AG09309 (cell line): ENCODE data around the gene MORN3.
"Not testable (repeated sequence)": the region's sequence is repeated elsewhere in the genome, so short reads cannot be mapped to it uniquely, and the experiment has no call there.

ENCODE experiments used
- DNase-seq: peaks from one replicate; pipeline ENCODE4 v3.0.0-alpha.2; 2010; ENCODE audit warnings: low read depth
- H3K4me3 ChIP-seq: 2 replicates; pipeline ENCODE4 v1.5.1; 2011; ENCODE audit warnings: mild to moderate bottlenecking, low read depth, low read length, moderate library complexity; ENCODE audit not compliant: control insufficient read depth
- CTCF ChIP-seq: IDR thresholded peaks from 2 replicates; pipeline ENCODE4 v1.5.1; 2011; ENCODE audit warnings: mild to moderate bottlenecking, low read depth, low read length, inconsistent platforms; ENCODE audit not compliant: insufficient read depth, control insufficient read depth; ENCODE audit errors: missing control alignments

The MORN3 gene

GRCh38 chr12:121669521-121669900, at the start of gene MORN3:
Gene MORN3, minus strand, starts transcription at chr12:121669654. Its CDS starts 171 bp downstream, at chr12:121669483.
- TF ChIP-seq CTCF: no peak
- no peak within 1 kb of the TSS for H3K4me3 ChIP-seq

GRCh38 chr12:121718653-121719239, 49.3 kb upstream of the MORN3 start:
- no peak overlapping the region for H3K4me3 ChIP-seq
- no peak for DNase-seq
- TF ChIP-seq CTCF: no peak

More at GRCh38 chr12:121669521-121669900, at the start of gene MORN3:
- DNase-seq: no peak

GRCh38 chr12:121717041-121717699, 47.7 kb upstream of the MORN3 start:
- TF ChIP-seq CTCF: no peak
- H3K4me3 ChIP-seq: no peak overlapping the region
- peak; percentile 82 for DNase-seq

- TF ChIP-seq CTCF: no peak
- no peak overlapping the region for H3K4me3 ChIP-seq
- no peak for DNase-seq
These were observed 46.5 kb upstream of the MORN3 start for GRCh38 chr12:121715862-121716435.

GRCh38 chr12:121715055-121715454, 45.6 kb upstream of the MORN3 start:
- not testable (repeated sequence) for H3K4me3 ChIP-seq, DNase-seq

GRCh38 chr12:121713793-121714192, 44.3 kb upstream of the MORN3 start:
- no peak for TF ChIP-seq CTCF
- DNase-seq: no peak
- H3K4me3 ChIP-seq: peak overlapping the region; percentile 65

- no peak for DNase-seq
- peak overlapping the region; percentile 65 for H3K4me3 ChIP-seq
- TF ChIP-seq CTCF: no peak
These were observed 43.9 kb upstream of the MORN3 start for GRCh38 chr12:121713257-121713777.
